Endothelial cell of umbilical vein (primary cell): ENCODE data around the gene KLHL21.
A peak's percentile ranks its signal among the peaks of the same experiment; 100 is the strongest.

Experiments
- CTCF ChIP-seq, 2 donors: IDR thresholded peaks; 1 replicate in 1 of 2; 2 replicates in 1 of 2; pipeline ENCODE4 v1.5.1; 2011; ENCODE audit warnings: low read length in 2 of 2, mild to moderate bottlenecking in 2 of 2, moderate library complexity in 2 of 2, control low read depth in 1 of 2, inconsistent platforms in 1 of 2, low read depth in 1 of 2; ENCODE audit not compliant: insufficient read depth in 1 of 2; ENCODE audit errors: extremely low read depth in 1 of 2
- MAX ChIP-seq: IDR thresholded peaks from 2 replicates; pipeline ENCODE4 v1.6.1; 2011; ENCODE audit not compliant: insufficient read depth, insufficient read length
- POLR2A ChIP-seq: IDR thresholded peaks from 2 replicates; pipeline ENCODE4 v1.6.1; 2012; ENCODE audit warnings: low read depth, mild to moderate bottlenecking, control low read depth, low read length
- POLR2AphosphoS5 ChIP-seq: IDR thresholded peaks from 2 replicates; pipeline ENCODE4 v1.6.1; 2012; ENCODE audit warnings: low read depth, mild to moderate bottlenecking, control low read depth, low read length, moderate library complexity; ENCODE audit not compliant: insufficient read depth

GRCh38 chr1:6601049-6601922, 1.4 kb downstream of the KLHL21 start:
- TF ChIP-seq POLR2AphosphoS5 = no peak
- peak in 1 of 2 donors; percentile 8 for TF ChIP-seq CTCF (IDR thresholded peaks at IDR 0.05; ENCODE audit: extremely low read depth in 1 of 2, insufficient read depth in 1 of 2, low read depth in 1 of 2, low read length in 2 of 2)
- peak; percentile 75 for TF ChIP-seq MAX
- peak; percentile 46 for TF ChIP-seq POLR2A
